ENCODE measurements around the gene USP3.

DNA sequence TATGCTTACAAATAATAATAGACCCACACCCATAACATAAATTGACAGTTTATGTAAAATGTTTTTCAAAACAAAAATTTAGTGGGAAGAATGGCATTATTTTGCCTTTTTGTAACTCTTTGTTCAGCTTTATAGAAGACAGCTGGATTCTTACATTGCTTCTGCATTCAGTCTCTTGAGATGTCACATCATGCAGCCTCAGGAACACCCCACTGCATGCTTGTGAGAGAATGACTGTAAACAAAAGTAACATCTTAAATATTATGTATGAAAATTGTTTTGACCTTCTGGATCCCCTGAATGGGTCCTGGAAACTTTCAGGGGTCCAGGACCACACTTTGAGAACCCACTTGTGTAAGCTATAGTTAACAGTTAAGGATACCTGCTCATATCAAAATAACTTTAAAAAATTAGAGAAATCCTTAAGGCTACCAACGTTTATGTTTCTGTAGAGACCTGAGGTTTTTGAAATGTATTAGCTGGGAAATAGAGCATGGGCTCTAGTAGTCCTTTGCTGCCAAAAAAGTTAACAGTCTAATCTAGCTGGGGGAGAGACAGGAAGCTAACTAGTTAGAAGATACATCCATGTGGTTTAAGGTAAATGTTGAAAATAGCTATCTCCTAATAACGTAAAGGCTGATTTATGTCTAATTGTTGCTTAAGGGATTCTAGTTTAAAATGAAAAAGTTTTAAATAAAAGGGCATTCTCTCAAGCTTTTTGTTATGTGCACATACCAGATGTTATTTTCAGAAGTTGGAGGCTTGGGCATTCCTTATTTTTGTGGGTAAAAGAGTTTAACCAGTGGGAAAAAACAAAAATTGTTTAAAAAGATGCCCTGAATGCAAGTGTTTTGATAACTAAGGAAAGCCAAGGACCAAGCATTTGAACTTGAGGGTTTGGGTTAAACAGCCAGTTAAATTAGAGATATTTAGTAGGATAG, 3.8 kb downstream of the USP3 start:
- no peak for TF ChIP-seq ZNF384 (IDR thresholded peaks at IDR 0.05; ENCODE audit: borderline replicate concordance, low read depth, low read length)
- TF ChIP-seq, protein P1, sequence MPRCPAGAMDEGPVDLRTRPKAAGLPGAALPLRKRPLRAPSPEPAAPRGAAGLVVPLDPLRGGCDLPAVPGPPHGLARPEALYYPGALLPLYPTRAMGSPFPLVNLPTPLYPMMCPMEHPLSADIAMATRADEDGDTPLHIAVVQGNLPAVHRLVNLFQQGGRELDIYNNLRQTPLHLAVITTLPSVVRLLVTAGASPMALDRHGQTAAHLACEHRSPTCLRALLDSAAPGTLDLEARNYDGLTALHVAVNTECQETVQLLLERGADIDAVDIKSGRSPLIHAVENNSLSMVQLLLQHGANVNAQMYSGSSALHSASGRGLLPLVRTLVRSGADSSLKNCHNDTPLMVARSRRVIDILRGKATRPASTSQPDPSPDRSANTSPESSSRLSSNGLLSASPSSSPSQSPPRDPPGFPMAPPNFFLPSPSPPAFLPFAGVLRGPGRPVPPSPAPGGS (IDR thresholded peaks at IDR 0.05; ENCODE audit: borderline replicate concordance, insufficient read depth, low read depth, low read length, poor library complexity, severe bottlenecking), result no peak
- no peak for TF ChIP-seq RAD21 (IDR thresholded peaks at IDR 0.05; ENCODE audit: insufficient read depth, low read depth, low read length)
- TF ChIP-seq KLF5 (IDR thresholded peaks at IDR 0.05; ENCODE audit: partially characterized antibody), result no peak
- TF ChIP-seq, protein P2, sequence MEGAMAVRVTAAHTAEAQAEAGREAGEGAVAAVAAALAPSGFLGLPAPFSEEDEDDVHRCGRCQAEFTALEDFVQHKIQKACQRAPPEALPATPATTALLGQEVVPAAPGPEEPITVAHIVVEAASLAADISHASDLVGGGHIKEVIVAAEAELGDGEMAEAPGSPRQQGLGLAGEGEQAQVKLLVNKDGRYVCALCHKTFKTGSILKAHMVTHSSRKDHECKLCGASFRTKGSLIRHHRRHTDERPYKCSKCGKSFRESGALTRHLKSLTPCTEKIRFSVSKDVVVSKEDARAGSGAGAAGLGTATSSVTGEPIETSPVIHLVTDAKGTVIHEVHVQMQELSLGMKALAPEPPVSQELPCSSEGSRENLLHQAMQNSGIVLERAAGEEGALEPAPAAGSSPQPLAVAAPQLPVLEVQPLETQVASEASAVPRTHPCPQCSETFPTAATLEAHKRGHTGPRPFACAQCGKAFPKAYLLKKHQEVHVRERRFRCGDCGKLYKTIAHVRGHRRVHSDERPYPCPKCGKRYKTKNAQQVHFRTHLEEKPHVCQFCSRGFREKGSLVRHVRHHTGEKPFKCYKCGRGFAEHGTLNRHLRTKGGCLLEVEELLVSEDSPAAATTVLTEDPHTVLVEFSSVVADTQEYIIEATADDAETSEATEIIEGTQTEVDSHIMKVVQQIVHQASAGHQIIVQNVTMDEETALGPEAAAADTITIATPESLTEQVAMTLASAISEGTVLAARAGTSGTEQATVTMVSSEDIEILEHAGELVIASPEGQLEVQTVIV (IDR thresholded peaks at IDR 0.05; ENCODE audit: borderline replicate concordance, partially characterized antibody), result no peak
- no peak for TF ChIP-seq FOXM1 (IDR thresholded peaks at IDR 0.05; ENCODE audit: low read depth, low read length)
- TF ChIP-seq POLR2A (IDR thresholded peaks at IDR 0.05; ENCODE audit: low read depth, low read length), result no peak
- no peak for TF ChIP-seq TCF7 (IDR thresholded peaks at IDR 0.05; ENCODE audit: borderline replicate concordance)
- no peak for TF ChIP-seq TAF1 (IDR thresholded peaks at IDR 0.05; ENCODE audit: borderline replicate concordance, low read depth, low read length)
- TF ChIP-seq NFYB (IDR thresholded peaks at IDR 0.05; ENCODE audit: insufficient read depth, low read depth, low read length), result no peak
- TF ChIP-seq SMC3 (IDR thresholded peaks at IDR 0.05; ENCODE audit: borderline replicate concordance, low read length), result no peak
